SK-N-SH treated with all-trans-retinoic acid at 6 μM for 48 hours (cell line): ENCODE data around the gene NEU2.

Experiments
- BACH2 ChIP-seq: fragments of 250-450 bp; sonication (Bioruptor Pico); IDR thresholded peaks from 2 replicates; pipeline ENCODE4 v1.9.0; 2021; ENCODE audit warnings: mild to moderate bottlenecking, borderline replicate concordance
- ESRRG ChIP-seq: fragments of 250-450 bp; sonication (Bioruptor Pico); IDR thresholded peaks from 2 replicates; pipeline ENCODE4 v1.6.1; 2021; ENCODE audit warnings: mild to moderate bottlenecking
- TOX ChIP-seq: fragments of 250-450 bp; sonication (Bioruptor Pico); IDR thresholded peaks from 2 replicates; pipeline ENCODE4 v1.8.0; 2021; ENCODE audit warnings: mild to moderate bottlenecking, moderate library complexity, borderline replicate concordance
- ZNF8 ChIP-seq: fragments of 450-650 bp; formaldehyde crosslinking; IDR thresholded peaks from 2 replicates; pipeline ENCODE4 v1.5.0; 2020; ENCODE audit warnings: mild to moderate bottlenecking, moderate library complexity
- TF ChIP-seq, protein P1 (sequence below): fragments of 250-450 bp; sonication (Bioruptor Pico); IDR thresholded peaks from 2 replicates; pipeline ENCODE4 v1.5.0; 2020; ENCODE audit warnings: mild to moderate bottlenecking, moderate library complexity
- TF ChIP-seq, protein P2 (sequence below): fragments of 250-450 bp; sonication (Bioruptor Pico); IDR thresholded peaks from 2 replicates; pipeline ENCODE4 v1.5.1; 2021; ENCODE audit warnings: mild to moderate bottlenecking, moderate library complexity
- TF ChIP-seq, protein P3 (sequence below): fragments of 250-450 bp; sonication (Bioruptor Pico); IDR thresholded peaks from 2 replicates; pipeline ENCODE4 v1.8.0; 2020; ENCODE audit warnings: mild to moderate bottlenecking, moderate library complexity, borderline replicate concordance

DNA sequence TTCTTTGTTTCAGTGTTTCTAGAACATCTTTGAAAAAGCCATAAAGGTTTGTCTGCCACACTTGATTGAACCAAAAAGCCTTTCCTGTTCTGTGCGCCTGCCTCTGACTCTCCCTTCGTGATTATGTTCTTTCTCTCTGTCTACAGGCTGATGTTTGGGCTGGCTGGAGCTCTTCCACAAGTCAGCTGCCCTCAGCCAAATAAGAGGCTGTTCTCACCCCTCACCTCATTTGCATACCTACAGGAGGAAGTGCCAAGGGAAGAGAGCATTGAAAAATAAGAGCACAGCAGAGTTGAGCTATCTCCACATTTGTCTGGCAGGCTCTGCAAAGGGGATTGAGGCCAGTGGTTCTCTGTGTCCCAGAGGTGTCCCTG lies 43.5 kb downstream of the NEU2 start:
- TF ChIP-seq ESRRG (CRISPR knock-in tag), result no peak
- no peak for TF ChIP-seq BACH2 (CRISPR knock-in tag)
- TF ChIP-seq TOX (CRISPR knock-in tag), result no peak
- TF ChIP-seq, protein P1, sequence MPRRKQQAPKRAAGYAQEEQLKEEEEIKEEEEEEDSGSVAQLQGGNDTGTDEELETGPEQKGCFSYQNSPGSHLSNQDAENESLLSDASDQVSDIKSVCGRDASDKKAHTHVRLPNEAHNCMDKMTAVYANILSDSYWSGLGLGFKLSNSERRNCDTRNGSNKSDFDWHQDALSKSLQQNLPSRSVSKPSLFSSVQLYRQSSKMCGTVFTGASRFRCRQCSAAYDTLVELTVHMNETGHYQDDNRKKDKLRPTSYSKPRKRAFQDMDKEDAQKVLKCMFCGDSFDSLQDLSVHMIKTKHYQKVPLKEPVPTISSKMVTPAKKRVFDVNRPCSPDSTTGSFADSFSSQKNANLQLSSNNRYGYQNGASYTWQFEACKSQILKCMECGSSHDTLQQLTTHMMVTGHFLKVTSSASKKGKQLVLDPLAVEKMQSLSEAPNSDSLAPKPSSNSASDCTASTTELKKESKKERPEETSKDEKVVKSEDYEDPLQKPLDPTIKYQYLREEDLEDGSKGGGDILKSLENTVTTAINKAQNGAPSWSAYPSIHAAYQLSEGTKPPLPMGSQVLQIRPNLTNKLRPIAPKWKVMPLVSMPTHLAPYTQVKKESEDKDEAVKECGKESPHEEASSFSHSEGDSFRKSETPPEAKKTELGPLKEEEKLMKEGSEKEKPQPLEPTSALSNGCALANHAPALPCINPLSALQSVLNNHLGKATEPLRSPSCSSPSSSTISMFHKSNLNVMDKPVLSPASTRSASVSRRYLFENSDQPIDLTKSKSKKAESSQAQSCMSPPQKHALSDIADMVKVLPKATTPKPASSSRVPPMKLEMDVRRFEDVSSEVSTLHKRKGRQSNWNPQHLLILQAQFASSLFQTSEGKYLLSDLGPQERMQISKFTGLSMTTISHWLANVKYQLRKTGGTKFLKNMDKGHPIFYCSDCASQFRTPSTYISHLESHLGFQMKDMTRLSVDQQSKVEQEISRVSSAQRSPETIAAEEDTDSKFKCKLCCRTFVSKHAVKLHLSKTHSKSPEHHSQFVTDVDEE, result no peak
- no peak for TF ChIP-seq ZNF8 (CRISPR knock-in tag)
- TF ChIP-seq, protein P2, sequence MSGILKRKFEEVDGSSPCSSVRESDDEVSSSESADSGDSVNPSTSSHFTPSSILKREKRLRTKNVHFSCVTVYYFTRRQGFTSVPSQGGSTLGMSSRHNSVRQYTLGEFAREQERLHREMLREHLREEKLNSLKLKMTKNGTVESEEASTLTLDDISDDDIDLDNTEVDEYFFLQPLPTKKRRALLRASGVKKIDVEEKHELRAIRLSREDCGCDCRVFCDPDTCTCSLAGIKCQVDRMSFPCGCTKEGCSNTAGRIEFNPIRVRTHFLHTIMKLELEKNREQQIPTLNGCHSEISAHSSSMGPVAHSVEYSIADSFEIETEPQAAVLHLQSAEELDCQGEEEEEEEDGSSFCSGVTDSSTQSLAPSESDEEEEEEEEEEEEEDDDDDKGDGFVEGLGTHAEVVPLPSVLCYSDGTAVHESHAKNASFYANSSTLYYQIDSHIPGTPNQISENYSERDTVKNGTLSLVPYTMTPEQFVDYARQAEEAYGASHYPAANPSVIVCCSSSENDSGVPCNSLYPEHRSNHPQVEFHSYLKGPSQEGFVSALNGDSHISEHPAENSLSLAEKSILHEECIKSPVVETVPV (CRISPR knock-in tag), result no peak
- TF ChIP-seq, protein P3, sequence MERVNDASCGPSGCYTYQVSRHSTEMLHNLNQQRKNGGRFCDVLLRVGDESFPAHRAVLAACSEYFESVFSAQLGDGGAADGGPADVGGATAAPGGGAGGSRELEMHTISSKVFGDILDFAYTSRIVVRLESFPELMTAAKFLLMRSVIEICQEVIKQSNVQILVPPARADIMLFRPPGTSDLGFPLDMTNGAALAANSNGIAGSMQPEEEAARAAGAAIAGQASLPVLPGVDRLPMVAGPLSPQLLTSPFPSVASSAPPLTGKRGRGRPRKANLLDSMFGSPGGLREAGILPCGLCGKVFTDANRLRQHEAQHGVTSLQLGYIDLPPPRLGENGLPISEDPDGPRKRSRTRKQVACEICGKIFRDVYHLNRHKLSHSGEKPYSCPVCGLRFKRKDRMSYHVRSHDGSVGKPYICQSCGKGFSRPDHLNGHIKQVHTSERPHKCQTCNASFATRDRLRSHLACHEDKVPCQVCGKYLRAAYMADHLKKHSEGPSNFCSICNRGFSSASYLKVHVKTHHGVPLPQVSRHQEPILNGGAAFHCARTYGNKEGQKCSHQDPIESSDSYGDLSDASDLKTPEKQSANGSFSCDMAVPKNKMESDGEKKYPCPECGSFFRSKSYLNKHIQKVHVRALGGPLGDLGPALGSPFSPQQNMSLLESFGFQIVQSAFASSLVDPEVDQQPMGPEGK, result no peak
